Measurements from ENCODE around the gene ESR1. TPM values are rescaled to one million over a fixed set of nuclear protein-coding genes. Genes with fewer than 3 reads are reported as not detected.

Gene ESR1
- total and polyA plus RNA-seq, 2 donors from 2014 or later: 1.1 to 5.2 TPM

GRCh38 chr6:152176268-152176667 lies 368.8 kb downstream of the ESR1 start:
- H3K9ac ChIP-seq (ENCODE audit: low read length in 3 of 3): no peak overlapping the region
- no peak for TF ChIP-seq CTCF (IDR thresholded peaks at IDR 0.05; ENCODE audit: borderline replicate concordance, extremely low read depth, insufficient read depth)
- H3K4me3 ChIP-seq (ENCODE audit: low read length in 3 of 3): no peak overlapping the region
- peaks cover 8 to 23% (median 14%) of the 10 kb centered on the region in 3 donors for H3K36me3 ChIP-seq (ENCODE audit: control insufficient read depth in 2 of 3, insufficient read depth in 3 of 3, low read length in 3 of 3)
- no peak overlapping the region for H3K27ac ChIP-seq (ENCODE audit: low read depth in 2 of 2, low read length in 2 of 2)
- no peaks in the 10 kb centered on the region for H3K27me3 ChIP-seq (ENCODE audit: control insufficient read depth, insufficient read depth, low read length)
- intact Hi-C loops (cut with DNase I): no loop called here
- DNase-seq (no peak), FAIRE-seq (no peak)
- H3K4me1 ChIP-seq (ENCODE audit: control insufficient read depth in 2 of 3, insufficient read depth in 2 of 3, low read depth in 1 of 3, low read length in 3 of 3): no peaks in the 10 kb centered on the region
- H3K9me3 ChIP-seq (ENCODE audit: control insufficient read depth in 2 of 3, insufficient read depth in 1 of 3, low read length in 3 of 3): no peaks in the 10 kb centered on the region

Measured in kidney (tissue), 14 donors.